B cell (primary cell): Measurements from ENCODE around the gene PCDH9. TPM values are rescaled to one million over a fixed set of nuclear protein-coding genes. Genes with fewer than 3 reads are reported as not detected.

Source experiments
- ATAC-seq: fragments of 200-7000 bp; cut with Tn5 transposase; one replicate; pipeline ENCODE4 v1.10.0; 2021; ENCODE audit warnings: low read depth, mild to moderate bottlenecking, moderate number of reproducible peaks, moderate library complexity
- CTCF ChIA-PET: fragments of 350-600 bp; sonication (Branson Sonifier 250); formaldehyde crosslinking; loops from one replicate; lab custom pipeline; 2021; ENCODE audit warnings: antibody characterized with exemption, inconsistent platforms; lab: Charles Lee
- POLR2A ChIA-PET: fragments of 350-600 bp; sonication (Branson Sonifier 250); formaldehyde crosslinking; loops from one replicate; lab custom pipeline; 2021; ENCODE audit warnings: antibody characterized with exemption; lab: Charles Lee
- DNase-seq: peaks from one replicate; pipeline ENCODE4 v3.0.0; 2013
- H2AFZ ChIP-seq: 2 replicates; pipeline ENCODE4 v1.6.1; 2012; ENCODE audit warnings: mild to moderate bottlenecking, low read depth, low read length; ENCODE audit not compliant: insufficient read depth, poor library complexity, severe bottlenecking
- H3K27ac ChIP-seq, 2 donors: 1 replicate in 1 of 2; 2 replicates in 1 of 2; pipeline ENCODE4 v1.5.1; 2012 to 2013; ENCODE audit warnings: low read length in 2 of 2, mild to moderate bottlenecking in 2 of 2, moderate library complexity in 1 of 2
- H3K27me3 ChIP-seq, 4 experiments: fragments of 200-600 bp in 1 of 4; sonication (generic) in 1 of 4; replicated peaks in 1 of 4; 1 replicate in 2 of 4; 2 replicates in 2 of 4; pipeline versions ENCODE4 v1.6.1 to v1.7.0; 2013 to 2016; ENCODE audit warnings: low read length in 3 of 4, mild to moderate bottlenecking in 2 of 4, mixed read lengths in 1 of 4, moderate library complexity in 1 of 4; ENCODE audit not compliant: insufficient read depth in 4 of 4, control insufficient read depth in 3 of 4; ENCODE audit errors: control extremely low read depth in 1 of 4
- H3K36me3 ChIP-seq, 2 experiments: replicated peaks in 1 of 2; 1 replicate in 1 of 2; 2 replicates in 1 of 2; pipeline versions ENCODE4 v1.6.1 to v1.7.1; 2013; ENCODE audit warnings: low read length in 1 of 2; ENCODE audit not compliant: insufficient read depth in 2 of 2, control insufficient read depth in 1 of 2; ENCODE audit errors: control extremely low read depth in 1 of 2, extremely low read depth in 1 of 2
- H3K4me1 ChIP-seq, 2 donors: fragments of 200-600 bp in 1 of 2; sonication (generic) in 1 of 2; 1 replicate in 1 of 2; 2 replicates in 1 of 2; pipeline versions ENCODE4 v1.5.1 to v1.6.1; 2013 to 2017; ENCODE audit warnings: low read length in 2 of 2; ENCODE audit not compliant: control insufficient read depth in 2 of 2, insufficient read depth in 2 of 2
- H3K4me2 ChIP-seq: replicated peaks from 2 replicates; pipeline ENCODE3; 2012; ENCODE audit warnings: mild to moderate bottlenecking, low read depth, low read length; ENCODE audit not compliant: poor library complexity, severe bottlenecking
- H3K4me3 ChIP-seq, 5 experiments: fragments of 200-600 bp in 1 of 5; sonication (generic) in 1 of 5; 1 replicate in 3 of 5; 2 replicates in 2 of 5; pipeline versions ENCODE4 v1.5.1 to v1.7.0; 2011 to 2016; ENCODE audit warnings: low read length in 4 of 5, mild to moderate bottlenecking in 4 of 5, low read depth in 2 of 5, control low read depth in 1 of 5, moderate library complexity in 1 of 5; ENCODE audit not compliant: insufficient read depth in 1 of 5; ENCODE audit errors: control extremely low read depth in 1 of 5, extremely low read depth in 1 of 5
- H3K79me2 ChIP-seq: fragments of 200-600 bp; sonication (generic); one replicate; pipeline ENCODE4 v1.6.0; 2016; ENCODE audit warnings: low read length; ENCODE audit not compliant: control insufficient read depth, insufficient read depth
- H3K9ac ChIP-seq: fragments of 200-600 bp; sonication (generic); 2 replicates; pipeline ENCODE4 v1.6.1; 2017; ENCODE audit warnings: mild to moderate bottlenecking, low read length, moderate library complexity
- H3K9me3 ChIP-seq, 3 donors: one replicate each; pipeline versions ENCODE4 v1.6.1 to v1.7.1; 2013; ENCODE audit warnings: low read length in 2 of 3; ENCODE audit not compliant: control insufficient read depth in 2 of 3, insufficient read depth in 1 of 3; ENCODE audit errors: control extremely low read depth in 1 of 3
- H4K20me1 ChIP-seq: 2 replicates; pipeline ENCODE4 v1.6.0; 2012; ENCODE audit warnings: mild to moderate bottlenecking, low read length; ENCODE audit not compliant: insufficient read depth, control insufficient read depth, poor library complexity, severe bottlenecking
- H3K27ac Mint-ChIP-seq: one replicate; pipeline ENCODE4 v1.8.0; 2021; ENCODE audit warnings: mixed read lengths
- H3K27me3 Mint-ChIP-seq: one replicate; pipeline ENCODE4 v1.8.0; 2021; ENCODE audit warnings: mixed read lengths
- H3K4me1 Mint-ChIP-seq: one replicate; pipeline ENCODE4 v1.8.0; 2021; ENCODE audit warnings: mixed read lengths
- H3K4me3 Mint-ChIP-seq: one replicate; pipeline ENCODE4 v1.8.0; 2021; ENCODE audit warnings: mixed read lengths
- H3K9me3 Mint-ChIP-seq: one replicate; pipeline ENCODE4 v1.8.0; 2022; ENCODE audit warnings: mixed read lengths; ENCODE audit not compliant: insufficient read depth
- CTCF ChIP-seq: fragments of 200-600 bp; IDR thresholded peaks from one replicate; pipeline ENCODE4 v1.8.0; 2022; ENCODE audit warnings: antibody characterized with exemption, mild to moderate bottlenecking
- EZH2 ChIP-seq: IDR thresholded peaks from 2 replicates; pipeline ENCODE4 v1.6.1; 2012; ENCODE audit warnings: borderline replicate concordance, low read depth, mild to moderate bottlenecking, moderate library complexity, low read length; ENCODE audit not compliant: insufficient read depth, poor library complexity, severe bottlenecking
- WGBS: methylation state at CpG from one replicate; pipeline ENCODE4 v1.1.5; 2013; ENCODE audit warnings: missing lambda C conversion rate; ENCODE audit not compliant: insufficient coverage; 5-methylcytosine and 5-hydroxymethylcytosine counted together
- intact Hi-C: fragments of 100-400 bp; cut with micrococcal nuclease; formaldehyde crosslinking; loops from one replicate; pipeline ENCODE4 v1.10.0; 2022
- polyA plus RNA-seq: library from polyadenylated mRNA; depleted of rRNA; stranded (reverse); fragments of >200 nt; gene quantifications from 2 replicates; pipeline ENCODE4 v1.2.3, GENCODE V29; 2012
- total RNA-seq, 2 donors: library from RNA; stranded (reverse); fragments of 120-200 nt in 1 of 2; gene quantifications; 1 replicate in 1 of 2; 2 replicates in 1 of 2; pipeline versions ENCODE4 v1.2.3 to v1.2.4, GENCODE V29; 2013 to 2022

The PCDH9 gene
- total and polyA plus RNA-seq, 2 donors (not counting 1 experiment from before 2014, with no cell fraction given): 13.1 to 21.8 TPM

GRCh38 chr13:66483712-66484111, 746.4 kb downstream of the PCDH9 start:
- intact Hi-C loops: no loop called here

GRCh38 chr13:66482836-66483235, 747.3 kb downstream of the PCDH9 start:
- WGBS: no CpG with 5 or more reads among the region's 4 CpGs
- no peak overlapping the region for H3K4me2 ChIP-seq
- no peaks in the 10 kb centered on the region for H3K79me2 ChIP-seq
- POLR2A ChIA-PET: no interaction called here
- Mint-ChIP-seq H3K27ac (no peak overlapping the region), H3K27me3 (no peaks in the 10 kb centered on the region), H3K4me1 (no peaks in the 10 kb centered on the region), H3K9me3 (no peaks in the 10 kb centered on the region), H3K4me3 (no peak overlapping the region)
- CTCF ChIA-PET: interaction anchor here (1.1 kb wide), 1 partner anchor 10 kb away, joined by 4 read pairs; no protein-coding TSS in a partner anchor
- ATAC-seq (no peak), DNase-seq (no peak)
- H3K4me3 ChIP-seq: no peak overlapping the region
- H3K9ac ChIP-seq: no peak overlapping the region
- no peaks in the 10 kb centered on the region for H3K9me3 ChIP-seq
- H3K27me3 ChIP-seq: no peaks in the 10 kb centered on the region
- H3K27ac ChIP-seq: no peak overlapping the region
- intact Hi-C loops: no loop called here
- H3K4me1 ChIP-seq: no peaks in the 10 kb centered on the region
- no peak overlapping the region for H2AFZ ChIP-seq
- H4K20me1 ChIP-seq: no peaks in the 10 kb centered on the region
- TF ChIP-seq CTCF (no peak), EZH2 (no peak)
- no peaks in the 10 kb centered on the region for H3K36me3 ChIP-seq

More at GRCh38 chr13:66483712-66484111, 746.4 kb downstream of the PCDH9 start:
- H3K36me3 ChIP-seq: no peaks in the 10 kb centered on the region
- H3K4me2 ChIP-seq: no peak overlapping the region
- CTCF ChIA-PET: no interaction called here
- no peak overlapping the region for H3K4me3 ChIP-seq
- H3K27me3 Mint-ChIP-seq: no peaks in the 10 kb centered on the region
- no peaks in the 10 kb centered on the region for H3K4me1 ChIP-seq
- H3K9me3 Mint-ChIP-seq: no peaks in the 10 kb centered on the region
- H3K27ac Mint-ChIP-seq: no peak overlapping the region
- no peaks in the 10 kb centered on the region for H3K27me3 ChIP-seq
- 88% methylated on average over 7 of the region's 9 CpGs for WGBS
- no peaks in the 10 kb centered on the region for H3K9me3 ChIP-seq
- H3K79me2 ChIP-seq: no peaks in the 10 kb centered on the region
- H3K4me1 Mint-ChIP-seq: no peaks in the 10 kb centered on the region
- H2AFZ ChIP-seq: no peak overlapping the region
- DNase-seq (no peak), ATAC-seq (no peak)
- no peak overlapping the region for H3K9ac ChIP-seq
- H4K20me1 ChIP-seq: no peaks in the 10 kb centered on the region
- no peak overlapping the region for H3K27ac ChIP-seq
- TF ChIP-seq CTCF (no peak), EZH2 (no peak)
- POLR2A ChIA-PET: interaction anchor here (0.6 kb wide), 1 partner anchor 12 kb away, joined by 4 read pairs; no protein-coding TSS in a partner anchor
- H3K4me3 Mint-ChIP-seq: no peak overlapping the region
